ENCODE data around the gene PAX8.

GRCh38 chr2:113328043-113328442, 49.3 kb upstream of the PAX8 start:
- TF ChIP-seq CTCF (IDR thresholded peaks at IDR 0.05; ENCODE audit: low read depth, low read length) = no peak
- no peak for TF ChIP-seq EZH2phosphoT487 (IDR thresholded peaks at IDR 0.05; ENCODE audit: low read depth)
